GM18909 (cell line): Measurements from ENCODE around the gene OPRL1.
"Not testable (repeated sequence)": the region's sequence is repeated elsewhere in the genome, so short reads cannot be mapped to it uniquely, and the experiment has no call there.

Source experiments
- ATAC-seq: cut with Tn5 transposase; IDR thresholded peaks from one replicate; pipeline ENCODE4 v1.9.1; 2021; ENCODE audit warnings: mild to moderate bottlenecking; ENCODE audit not compliant: unreplicated experiment, poor library complexity

Gene OPRL1

GRCh38 chr20:64083378-64083803, 3.5 kb downstream of the OPRL1 start:
- peak; percentile 30 for ATAC-seq

- no peak for ATAC-seq
Measured at GRCh38 chr20:64083804-64084684, 4.2 kb downstream of the OPRL1 start, which contains the start of gene LKAAEAR1. TSS of gene LKAAEAR1 (minus strand) at chr20:64084398. CDS start at chr20:64084219, 179 bp downstream.

DNA sequence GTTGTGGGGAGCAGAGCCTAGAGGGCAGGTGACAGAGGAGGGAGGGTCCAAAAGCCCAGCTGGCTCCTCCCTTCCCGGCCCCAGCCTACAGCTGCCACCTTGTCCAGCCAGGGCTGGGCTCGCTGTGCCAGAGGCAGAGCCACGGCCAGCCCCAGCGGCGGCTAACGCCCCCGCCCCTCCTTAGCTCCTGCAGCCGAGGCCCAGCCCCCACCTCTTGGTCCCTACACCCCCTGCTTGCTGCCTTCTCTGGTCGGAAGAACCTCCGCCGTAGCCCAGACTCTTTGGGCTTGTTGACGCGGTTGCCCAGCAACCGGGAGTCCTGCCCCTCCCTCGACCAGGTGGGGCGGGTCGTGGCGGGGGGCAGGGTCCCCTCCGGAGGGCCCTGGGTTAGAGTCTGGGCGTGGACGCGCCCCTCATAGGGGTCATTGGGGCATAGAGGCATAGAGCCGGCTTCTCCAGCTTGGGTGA, 4.8 kb downstream of the OPRL1 start:
- ATAC-seq: no peak

DNA sequence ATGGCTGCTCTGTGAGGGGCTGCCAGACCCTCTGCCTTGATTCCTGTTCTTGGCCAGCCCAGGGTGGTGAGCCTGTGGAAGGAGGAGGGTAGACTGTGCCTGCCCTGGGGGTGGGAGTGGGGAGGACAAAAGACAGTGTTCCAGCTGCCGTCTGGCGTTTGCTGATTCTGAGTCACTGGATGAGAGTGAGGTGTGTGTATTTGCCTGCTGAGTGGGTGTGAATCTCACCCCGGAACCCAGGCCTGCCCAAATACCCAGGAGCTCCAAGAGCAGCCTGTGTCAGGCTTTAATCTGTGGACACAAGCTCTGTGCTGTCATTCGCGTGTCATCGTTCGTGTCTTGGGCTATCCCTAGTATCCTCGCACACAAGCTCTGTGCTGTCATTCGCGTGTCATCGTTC, 6.9 kb downstream of the OPRL1 start:
- ATAC-seq: no peak

DNA sequence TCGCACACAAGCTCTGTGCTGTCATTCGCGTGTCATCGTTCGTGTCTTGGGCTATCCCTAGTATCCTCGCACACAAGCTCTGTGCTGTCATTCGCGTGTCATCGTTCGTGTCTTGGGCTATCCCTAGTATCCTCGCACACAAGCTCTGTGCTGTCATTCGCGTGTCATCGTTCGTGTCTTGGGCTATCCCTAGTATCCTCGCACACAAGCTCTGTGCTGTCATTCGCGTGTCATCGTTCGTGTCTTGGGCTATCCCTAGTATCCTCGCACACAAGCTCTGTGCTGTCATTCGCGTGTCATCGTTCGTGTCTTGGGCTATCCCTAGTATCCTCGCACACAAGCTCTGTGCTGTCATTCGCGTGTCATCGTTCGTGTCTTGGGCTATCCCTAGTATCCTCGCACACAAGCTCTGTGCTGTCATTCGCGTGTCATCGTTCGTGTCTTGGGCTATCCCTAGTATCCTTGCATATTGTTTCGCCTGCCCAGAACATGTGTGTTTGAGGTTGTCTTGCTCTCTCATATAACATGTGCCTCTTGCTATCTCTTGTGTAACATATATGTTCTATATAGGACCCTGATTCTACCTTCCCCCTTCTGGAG, 7.4 kb downstream of the OPRL1 start:
- ATAC-seq: not testable (repeated sequence)

GRCh38 chr20:64088586-64088985, 8.7 kb downstream of the OPRL1 start:
- ATAC-seq: not testable (repeated sequence)

DNA sequence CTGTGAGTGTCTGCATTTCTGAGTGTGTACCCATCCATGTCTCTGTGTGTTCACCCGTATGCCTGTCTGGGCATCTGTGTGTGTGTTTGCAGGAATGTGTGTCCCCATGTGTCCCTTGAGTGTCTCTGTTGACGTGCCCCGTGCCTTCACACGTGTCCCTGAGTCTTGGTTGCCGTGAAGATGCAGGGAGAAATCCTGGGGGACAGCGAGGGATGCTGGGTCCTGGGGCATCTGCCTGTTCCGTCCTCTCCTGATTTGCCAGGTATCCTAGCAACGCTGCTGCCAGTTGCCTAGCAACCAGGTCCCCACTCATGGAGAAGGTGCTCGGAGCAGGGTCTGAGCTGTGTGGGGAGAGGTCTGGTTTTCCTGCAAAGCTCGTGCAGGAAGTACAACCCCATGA, 10.3 kb downstream of the OPRL1 start:
- ATAC-seq: no peak

DNA sequence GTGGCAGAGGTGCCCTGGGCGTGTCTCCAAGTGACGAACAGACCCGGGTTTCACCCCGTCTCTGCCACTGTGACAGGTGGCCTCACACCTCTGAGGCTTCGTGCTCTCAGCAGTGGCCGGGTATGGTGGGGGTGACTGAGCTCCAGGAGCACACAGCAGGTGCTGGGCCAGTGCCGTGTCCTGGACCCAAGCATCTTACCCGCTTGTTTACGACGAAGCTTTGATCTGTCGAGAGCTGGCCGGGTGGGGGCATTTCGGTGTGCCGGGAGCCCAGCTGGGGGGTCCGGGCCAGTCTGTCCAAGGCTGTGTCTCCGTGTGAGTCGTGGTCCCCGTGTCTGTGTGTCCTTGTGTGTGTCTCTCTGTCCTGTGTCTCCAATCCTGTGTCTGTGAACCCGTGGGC, 11.5 kb downstream of the OPRL1 start:
- ATAC-seq: no peak

GRCh38 chr20:64091770-64092169, 11.9 kb downstream of the OPRL1 start:
- ATAC-seq: no peak

DNA sequence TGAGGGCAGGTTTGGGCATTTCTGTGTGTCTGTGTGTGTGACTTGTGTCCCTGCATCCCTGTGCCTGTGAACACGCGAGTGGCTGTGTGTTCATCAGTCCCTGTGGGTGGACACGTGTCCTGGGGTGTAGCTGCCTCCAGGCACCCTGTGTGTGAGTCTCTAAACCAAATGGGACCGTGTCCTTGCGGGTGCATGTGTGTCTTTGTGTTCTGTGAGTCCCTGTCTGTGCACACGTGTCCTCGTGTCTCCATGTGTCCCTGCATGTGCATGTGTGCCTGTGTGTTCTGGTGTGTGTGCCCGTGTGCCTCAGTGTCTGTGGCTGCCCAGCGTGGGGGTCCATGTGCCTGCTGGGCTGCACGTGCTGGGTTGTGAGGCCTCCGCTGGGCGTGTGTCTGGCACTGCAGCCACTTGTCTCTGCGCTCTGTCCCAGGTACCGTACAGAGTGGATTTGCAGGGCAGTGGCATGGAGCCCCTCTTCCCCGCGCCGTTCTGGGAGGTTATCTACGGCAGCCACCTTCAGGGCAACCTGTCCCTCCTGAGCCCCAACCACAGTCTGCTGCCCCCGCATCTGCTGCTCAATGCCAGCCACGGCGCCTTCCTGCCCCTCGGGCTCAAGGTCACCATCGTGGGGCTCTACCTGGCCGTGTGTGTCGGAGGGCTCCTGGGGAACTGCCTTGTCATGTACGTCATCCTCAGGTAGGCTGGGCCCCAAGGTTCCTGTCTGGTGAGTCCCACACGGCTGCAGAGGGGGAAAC, 12.6 kb downstream of the OPRL1 start:
- ATAC-seq: no peak

DNA sequence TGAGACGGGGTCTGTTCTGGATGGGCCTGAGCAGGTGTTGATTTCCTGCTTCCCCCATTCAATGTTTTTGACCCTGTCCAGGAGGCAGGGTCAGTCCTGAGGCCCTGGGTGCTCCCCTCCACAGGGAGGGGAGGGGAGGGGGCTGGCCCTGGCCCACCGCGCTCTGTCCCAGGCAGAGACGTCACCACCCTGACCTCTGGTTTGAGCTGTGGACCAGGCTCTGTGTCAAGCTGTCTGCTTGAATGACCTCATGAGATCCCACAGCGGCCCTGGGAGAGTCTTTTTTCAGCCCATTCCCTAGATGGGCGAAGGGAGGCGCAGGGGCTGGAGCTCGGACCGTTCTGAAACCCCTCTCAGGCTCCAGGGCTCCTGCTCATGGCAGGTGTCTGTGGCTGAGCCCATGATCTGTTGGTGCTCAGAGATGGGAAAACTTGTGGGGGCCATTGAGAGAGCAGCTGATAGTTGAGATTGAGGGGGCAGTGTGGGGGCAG, 13.2 kb downstream of the OPRL1 start:
- no peak for ATAC-seq

DNA sequence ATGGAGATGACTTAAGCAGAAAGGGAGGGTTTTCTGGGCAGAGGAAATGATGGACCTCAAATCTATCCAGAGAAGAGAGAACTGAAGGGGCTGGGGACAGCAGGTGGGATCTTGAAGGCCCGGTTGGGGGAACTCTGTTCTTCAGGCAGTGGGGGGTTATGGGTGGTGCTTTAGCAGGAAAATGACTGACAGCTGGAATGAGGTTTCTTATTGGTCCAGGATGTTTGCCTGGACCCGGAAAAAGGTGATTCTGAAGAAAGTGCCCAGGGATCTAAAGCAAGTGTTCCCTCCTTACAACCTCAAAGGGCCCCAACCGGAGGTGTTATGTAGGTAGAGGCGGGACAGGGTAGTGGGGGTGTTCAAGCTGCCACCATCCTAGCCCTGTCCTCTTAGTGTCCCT, 15.6 kb downstream of the OPRL1 start:
- ATAC-seq: no peak

DNA sequence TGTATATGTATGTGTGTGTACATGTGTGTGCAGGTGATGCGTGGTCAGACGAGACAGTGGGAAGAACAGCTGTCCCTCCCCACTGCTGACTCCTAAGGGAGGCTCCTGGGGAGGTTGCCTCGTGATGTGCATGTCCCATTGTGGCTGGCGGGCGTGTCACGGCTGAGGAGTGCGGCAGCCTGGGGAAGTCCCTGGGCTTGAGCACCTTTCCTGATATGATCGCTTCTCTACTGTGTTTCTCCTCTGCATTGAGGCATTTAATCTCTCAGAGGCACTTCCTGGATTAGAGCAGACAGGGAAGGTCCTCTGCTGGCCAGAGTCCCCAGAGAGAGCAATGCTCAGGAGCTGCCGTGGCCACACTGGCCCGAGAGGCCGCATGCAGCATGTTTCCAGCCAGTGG, 16.0 kb downstream of the OPRL1 start:
- ATAC-seq: no peak

DNA sequence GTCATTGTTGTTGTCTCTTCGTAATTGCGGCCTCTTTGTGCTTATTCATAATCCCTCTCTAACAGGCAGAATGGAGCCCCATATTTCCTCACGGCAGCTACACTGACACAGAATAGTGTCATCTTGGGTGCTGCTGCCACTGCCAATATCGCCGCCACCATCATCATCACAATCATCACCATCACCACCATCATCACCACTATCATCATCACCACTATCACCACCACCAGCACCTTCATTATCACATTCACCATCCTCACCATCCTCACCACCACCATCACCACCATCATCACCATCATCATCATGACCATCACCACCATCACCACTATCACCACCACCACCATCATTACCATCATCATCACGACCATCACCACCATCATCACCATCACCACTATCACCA, 16.7 kb downstream of the OPRL1 start:
- ATAC-seq: no peak

DNA sequence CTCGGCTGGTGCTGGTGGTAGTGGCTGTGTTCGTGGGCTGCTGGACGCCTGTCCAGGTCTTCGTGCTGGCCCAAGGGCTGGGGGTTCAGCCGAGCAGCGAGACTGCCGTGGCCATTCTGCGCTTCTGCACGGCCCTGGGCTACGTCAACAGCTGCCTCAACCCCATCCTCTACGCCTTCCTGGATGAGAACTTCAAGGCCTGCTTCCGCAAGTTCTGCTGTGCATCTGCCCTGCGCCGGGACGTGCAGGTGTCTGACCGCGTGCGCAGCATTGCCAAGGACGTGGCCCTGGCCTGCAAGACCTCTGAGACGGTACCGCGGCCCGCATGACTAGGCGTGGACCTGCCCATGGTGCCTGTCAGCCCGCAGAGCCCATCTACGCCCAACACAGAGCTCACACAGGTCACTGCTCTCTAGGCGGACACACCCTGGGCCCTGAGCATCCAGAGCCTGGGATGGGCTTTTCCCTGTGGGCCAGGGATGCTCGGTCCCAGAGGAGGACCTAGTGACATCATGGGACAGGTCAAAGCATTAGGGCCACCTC, 18.7 kb downstream of the OPRL1 start:
- no peak for ATAC-seq

DNA sequence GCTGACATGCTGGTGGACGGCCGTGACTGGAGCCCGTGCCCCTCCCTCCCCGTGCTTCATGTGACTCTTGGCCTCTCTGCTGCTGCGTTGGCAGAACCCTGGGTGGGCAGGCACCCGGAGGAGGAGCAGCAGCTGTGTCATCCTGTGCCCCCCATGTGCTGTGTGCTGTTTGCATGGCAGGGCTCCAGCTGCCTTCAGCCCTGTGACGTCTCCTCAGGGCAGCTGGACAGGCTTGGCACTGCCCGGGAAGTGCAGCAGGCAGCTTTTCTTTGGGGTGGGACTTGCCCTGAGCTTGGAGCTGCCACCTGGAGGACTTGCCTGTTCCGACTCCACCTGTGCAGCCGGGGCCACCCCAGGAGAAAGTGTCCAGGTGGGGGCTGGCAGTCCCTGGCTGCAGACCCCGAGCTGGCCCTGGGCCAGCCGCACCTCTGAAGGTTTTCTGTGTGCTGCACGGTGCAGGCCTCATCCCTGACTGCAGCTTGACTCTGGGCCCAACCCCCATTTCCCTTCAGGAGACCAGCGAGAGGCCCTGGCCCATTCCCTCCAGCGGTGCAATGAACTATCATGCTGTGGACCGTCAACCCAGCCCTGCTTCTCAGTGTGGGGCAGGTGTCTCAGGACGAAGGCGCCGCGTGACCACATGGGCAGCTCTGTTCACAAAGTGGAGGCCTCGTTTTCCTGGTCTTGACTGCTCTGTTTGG, 19.4 kb downstream of the OPRL1 start:
- no peak for ATAC-seq

DNA sequence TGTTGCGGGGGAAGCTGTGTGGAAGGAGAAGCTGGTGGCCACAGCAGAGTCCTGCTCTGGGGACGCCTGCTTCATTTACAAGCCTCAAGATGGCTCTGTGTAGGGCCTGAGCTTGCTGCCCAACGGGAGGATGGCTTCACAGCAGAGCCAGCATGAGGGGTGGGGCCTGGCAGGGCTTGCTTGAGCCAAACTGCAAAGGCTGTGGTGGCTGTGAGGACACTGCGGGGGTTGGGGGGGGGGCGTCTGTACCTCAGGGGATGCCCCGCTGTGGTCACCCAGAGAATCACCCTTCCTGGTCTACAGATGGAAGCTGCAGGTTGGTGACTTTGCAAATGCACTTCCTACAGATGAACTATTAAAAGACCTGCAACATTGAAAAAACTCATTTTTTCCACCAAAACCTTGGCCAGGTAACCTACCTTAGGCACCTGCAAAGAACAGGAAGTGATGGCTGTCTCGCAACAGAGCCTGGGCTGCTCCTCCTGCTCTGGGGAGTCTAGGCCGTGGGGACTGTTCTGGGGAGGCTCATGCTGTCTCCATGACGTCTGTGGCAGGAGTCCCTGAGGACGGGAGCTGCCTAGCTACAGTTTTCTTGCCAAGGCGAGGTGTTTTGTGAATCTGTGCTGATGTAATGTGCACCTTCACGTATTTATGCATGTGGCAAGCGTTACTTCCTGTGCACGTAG, 20.1 kb downstream of the OPRL1 start:
- ATAC-seq: no peak

- no peak for ATAC-seq
Measured at GRCh38 chr20:64100566-64100888, 20.6 kb downstream of the OPRL1 start.

DNA sequence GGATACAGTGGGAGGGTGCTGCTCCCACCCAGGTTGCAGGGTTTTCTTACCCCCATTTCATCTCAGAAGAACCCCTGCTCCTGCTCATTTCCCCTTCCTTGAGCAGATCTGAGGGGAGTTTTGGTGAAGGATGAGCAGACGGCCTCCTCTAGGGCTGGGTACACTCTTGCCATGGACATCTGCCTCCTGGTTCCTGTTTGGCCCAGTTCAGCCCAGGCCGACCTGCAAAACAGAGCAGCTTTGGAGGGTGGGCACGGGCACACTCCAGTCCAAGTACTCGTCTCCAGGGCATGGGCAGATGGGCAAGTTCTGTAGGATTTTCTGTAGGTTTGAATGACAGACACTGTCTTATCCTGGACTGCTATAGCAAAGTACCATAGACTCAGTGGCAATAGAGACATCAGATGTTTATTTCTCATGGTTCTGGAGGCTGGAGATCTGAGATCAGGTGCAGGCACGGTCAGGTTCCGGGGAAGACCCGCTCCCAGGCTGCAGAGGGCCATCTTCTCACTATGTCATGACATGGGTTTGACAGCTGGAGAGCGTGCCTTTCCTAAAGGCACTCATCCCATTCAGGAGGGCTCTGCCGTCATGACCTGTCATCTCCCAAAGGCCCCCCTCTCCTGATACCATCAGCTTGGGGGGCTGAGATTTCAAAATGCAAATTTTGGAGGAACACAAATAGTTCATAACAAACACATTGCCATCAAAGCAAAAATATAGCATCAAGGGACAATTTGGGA, 21.2 kb downstream of the OPRL1 start:
- no peak for ATAC-seq
